ENCODE measurements around the gene ERF.

Gene ERF

GRCh38 chr19:42289556-42290041 lies 34.7 kb upstream of the ERF start:
- no peak for TF ChIP-seq CTCF (IDR thresholded peaks at IDR 0.05; ENCODE audit: insufficient read depth, low read length, missing control alignments)
- no peak overlapping the region for H3K4me3 ChIP-seq (ENCODE audit: low read depth, low read length)
- POLR2A ChIA-PET = no interaction called here
- no peak for DNase-seq (ENCODE audit: low read depth, low spot score)
- CTCF ChIA-PET = interaction anchor here (3.0 to 14.2 kb wide), 2 partner anchors 10 to 43 kb away, joined by 11 to 258 read pairs; partner anchors contain the start of gene GSK3A

GRCh38 chr19:42288881-42289555 lies 34.1 kb upstream of the ERF start:
- POLR2A ChIA-PET = no interaction called here
- CTCF ChIA-PET = interaction anchor here (3.0 to 14.2 kb wide), 3 partner anchors 8 to 43 kb away, joined by 11 to 258 read pairs (median 48); partner anchors contain the start of gene GSK3A
- no peak overlapping the region for H3K4me3 ChIP-seq (ENCODE audit: low read depth, low read length)
- no peak for DNase-seq (ENCODE audit: low read depth, low spot score)
- TF ChIP-seq CTCF (IDR thresholded peaks at IDR 0.05; ENCODE audit: insufficient read depth, low read length, missing control alignments) = no peak

GRCh38 chr19:42288387-42288786 lies 33.5 kb upstream of the ERF start:
- no peak for TF ChIP-seq CTCF (IDR thresholded peaks at IDR 0.05; ENCODE audit: insufficient read depth, low read length, missing control alignments)
- POLR2A ChIA-PET = no interaction called here
- CTCF ChIA-PET = interaction anchor here (1.1 to 14.2 kb wide), 3 partner anchors 8 to 42 kb away, joined by 3 to 258 read pairs (median 48); partner anchors contain the start of gene GSK3A
- no peak overlapping the region for H3K4me3 ChIP-seq (ENCODE audit: low read depth, low read length)
- no peak for DNase-seq (ENCODE audit: low read depth, low spot score)

- CTCF ChIA-PET = interaction anchor here (0.8 to 14.2 kb wide), 4 partner anchors 8 to 42 kb away, joined by 3 to 258 read pairs (median 26); partner anchors contain the start of gene GSK3A
- POLR2A ChIA-PET = no interaction called here
- TF ChIP-seq CTCF (IDR thresholded peaks at IDR 0.05; ENCODE audit: insufficient read depth, low read length, missing control alignments) = no peak
- DNase-seq (ENCODE audit: low read depth, low spot score) = no peak
- no peak overlapping the region for H3K4me3 ChIP-seq (ENCODE audit: low read depth, low read length)
Measured at GRCh38 chr19:42287827-42288107, 32.8 kb upstream of the ERF start.

- POLR2A ChIA-PET = no interaction called here
Measured at GRCh38 chr19:42287017-42287826, 32.3 kb upstream of the ERF start.

More at GRCh38 chr19:42287017-42287826, 32.3 kb upstream of the ERF start:
- CTCF ChIA-PET = interaction anchor here (0.8 to 14.2 kb wide), 4 partner anchors 8 to 41 kb away, joined by 3 to 258 read pairs (median 26); partner anchors contain the start of gene GSK3A
- no peak for DNase-seq (ENCODE audit: low read depth, low spot score)
- TF ChIP-seq CTCF (IDR thresholded peaks at IDR 0.05; ENCODE audit: insufficient read depth, low read length, missing control alignments) = no peak
- no peak overlapping the region for H3K4me3 ChIP-seq (ENCODE audit: low read depth, low read length)
